Right lobe of liver (tissue), 6 donors: ENCODE data around the gene IRF4. TPM values are rescaled to one million over a fixed set of nuclear protein-coding genes. Genes with fewer than 3 reads are reported as not detected.

ENCODE experiments used
- ATAC-seq, 4 donors: fragments of 200-7000 bp; cut with Tn5 transposase; one replicate each; pipeline ENCODE4 v1.9.1; 2020; ENCODE audit warnings: mild to moderate bottlenecking in 4 of 4, moderate library complexity in 4 of 4
- DNase-seq, 3 donors: peaks; one replicate each; pipeline ENCODE4 v3.0.0-alpha.2; 2020
- H3K27ac ChIP-seq, 3 donors: fragments of 200-600 bp; one replicate each; pipeline ENCODE4 v1.8.0; 2022
- H3K27me3 ChIP-seq, 2 donors: fragments of 200-600 bp; one replicate each; pipeline ENCODE4 v1.8.0; 2022
- H3K36me3 ChIP-seq, 4 donors: fragments of 200-600 bp; sonication (generic) in 1 of 4; one replicate each; pipeline versions ENCODE4 v1.5.1 to v1.8.0; 2017 to 2022; ENCODE audit warnings: control low read depth in 1 of 4
- H3K4me1 ChIP-seq, 4 donors: fragments of 200-600 bp; sonication (generic) in 1 of 4; one replicate each; pipeline versions ENCODE4 v1.5.1 to v1.8.0; 2017 to 2022; ENCODE audit warnings: control low read depth in 1 of 4
- H3K4me3 ChIP-seq, 3 donors: fragments of 200-600 bp; one replicate each; pipeline ENCODE4 v1.8.0; 2022
- H3K9me3 ChIP-seq, 4 donors: fragments of 200-600 bp; sonication (generic) in 1 of 4; one replicate each; pipeline versions ENCODE4 v1.5.1 to v1.8.0; 2017 to 2022; ENCODE audit warnings: control low read depth in 1 of 4
- POLR2A ChIP-seq: fragments of 450-650 bp; IDR thresholded peaks from one replicate; pipeline ENCODE4 v1.6.1; 2017; ENCODE audit warnings: antibody characterized with exemption, mild to moderate bottlenecking
- WGBS: methylation state at CpG from one replicate; pipeline ENCODE4 v1.1.6; 2018; ENCODE audit warnings: low coverage, low lambda C conversion rate; ENCODE audit not compliant: insufficient coverage; ENCODE audit errors: missing lambda C conversion rate; 5-methylcytosine and 5-hydroxymethylcytosine counted together
- intact Hi-C, 2 donors: fragments of 100-400 bp; cut with DNase I; formaldehyde crosslinking; loops; one replicate each; pipeline versions ENCODE4 v1.11.2 to v1.14.1; 2022
- total RNA-seq, 6 experiments: library from RNA; depleted of rRNA in 2 of 6; stranded (reverse); fragments of >200 nt in 2 of 6; fragmentation: NEBNext Ultra II Directional in 3 of 6; extraction: Animal tissue kit (Norgen Biotek cat#: 25700) in 3 of 6; gene quantifications; one replicate each; pipeline versions ENCODE4 v1.1.0 to v1.2.4, GENCODE V29; 2016 to 2023
- TF ChIP-seq, protein P1 (sequence below), 4 donors: fragments of 200-600 bp in 3 of 4; fragments of 450-650 bp in 1 of 4; IDR thresholded peaks; one replicate each; pipeline versions ENCODE4 v1.5.1 to v1.8.0; 2016 to 2022; ENCODE audit warnings: antibody characterized with exemption in 4 of 4, mild to moderate bottlenecking in 2 of 4
- donor health status: DM: no; HTN: yes; CAD: no.
- donor health status: DM: no; HTN: no; CAD: no.
- donor health status: DM: no; HTN: no; CAD: no.
- donor health status: DM: no; HTN: yes; CAD: no.
- donor health status: DM: no; HTN: yes; CAD: no.

Gene IRF4
- total RNA-seq, 6 experiments from 2014 or later: 0.24 to 5.0 (median 1.6) TPM

DNA sequence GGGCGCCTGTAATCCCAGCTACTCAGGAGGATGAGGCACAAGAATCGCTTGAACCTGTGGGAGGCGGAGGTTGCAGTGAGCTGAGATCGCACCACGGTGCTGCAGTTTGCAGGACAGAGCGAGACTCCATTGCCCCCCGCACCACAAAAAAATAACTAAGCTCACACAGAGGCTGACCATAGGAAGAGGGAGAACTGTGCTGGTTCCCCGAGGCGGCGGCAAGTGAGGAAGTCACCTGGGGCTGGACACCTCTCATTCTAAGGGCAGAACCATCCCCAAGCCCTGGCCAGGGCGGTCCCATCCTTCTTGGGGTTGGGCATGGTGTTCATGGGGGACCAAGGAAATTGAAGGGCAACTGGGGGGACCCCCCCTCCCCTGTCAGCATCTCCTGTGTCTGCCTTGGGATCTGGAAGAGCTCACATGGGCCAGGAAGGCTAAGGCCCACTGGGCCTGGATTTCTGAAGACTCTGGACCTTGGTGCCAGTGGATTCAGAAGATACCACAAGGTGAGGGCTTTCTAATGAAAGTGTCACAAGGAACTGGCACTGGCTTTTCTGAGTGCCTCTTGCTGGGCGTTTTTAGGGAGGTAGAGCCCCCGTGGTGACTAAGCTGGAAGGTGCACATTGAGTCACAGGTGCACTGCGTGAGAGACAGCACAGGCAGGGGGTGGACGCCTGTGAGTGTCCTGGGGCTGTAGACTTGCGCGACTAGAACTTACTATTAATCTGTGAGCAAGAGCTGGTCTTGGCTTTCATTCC, 11.5 kb downstream of the IRF4 start:
- peak in 1 of 4 donors; percentile 20 for ATAC-seq
- Histone ChIP-seq H3K4me1 (no peaks in the 10 kb centered on the region), H3K36me3 (no peaks in the 10 kb centered on the region), H3K9me3 (no peaks in the 10 kb centered on the region), H3K4me3 (no peak overlapping the region), H3K27ac (no peak overlapping the region), H3K27me3 (no peaks in the 10 kb centered on the region)
- TF ChIP-seq, protein P1, sequence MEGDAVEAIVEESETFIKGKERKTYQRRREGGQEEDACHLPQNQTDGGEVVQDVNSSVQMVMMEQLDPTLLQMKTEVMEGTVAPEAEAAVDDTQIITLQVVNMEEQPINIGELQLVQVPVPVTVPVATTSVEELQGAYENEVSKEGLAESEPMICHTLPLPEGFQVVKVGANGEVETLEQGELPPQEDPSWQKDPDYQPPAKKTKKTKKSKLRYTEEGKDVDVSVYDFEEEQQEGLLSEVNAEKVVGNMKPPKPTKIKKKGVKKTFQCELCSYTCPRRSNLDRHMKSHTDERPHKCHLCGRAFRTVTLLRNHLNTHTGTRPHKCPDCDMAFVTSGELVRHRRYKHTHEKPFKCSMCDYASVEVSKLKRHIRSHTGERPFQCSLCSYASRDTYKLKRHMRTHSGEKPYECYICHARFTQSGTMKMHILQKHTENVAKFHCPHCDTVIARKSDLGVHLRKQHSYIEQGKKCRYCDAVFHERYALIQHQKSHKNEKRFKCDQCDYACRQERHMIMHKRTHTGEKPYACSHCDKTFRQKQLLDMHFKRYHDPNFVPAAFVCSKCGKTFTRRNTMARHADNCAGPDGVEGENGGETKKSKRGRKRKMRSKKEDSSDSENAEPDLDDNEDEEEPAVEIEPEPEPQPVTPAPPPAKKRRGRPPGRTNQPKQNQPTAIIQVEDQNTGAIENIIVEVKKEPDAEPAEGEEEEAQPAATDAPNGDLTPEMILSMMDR (IDR thresholded peaks at IDR 0.05): no peak
- TF ChIP-seq POLR2A: no peak
- WGBS: 80% methylated on average over 10 of the region's 17 CpGs
- intact Hi-C loops: no loop called here
- DNase-seq: no peak

DNA sequence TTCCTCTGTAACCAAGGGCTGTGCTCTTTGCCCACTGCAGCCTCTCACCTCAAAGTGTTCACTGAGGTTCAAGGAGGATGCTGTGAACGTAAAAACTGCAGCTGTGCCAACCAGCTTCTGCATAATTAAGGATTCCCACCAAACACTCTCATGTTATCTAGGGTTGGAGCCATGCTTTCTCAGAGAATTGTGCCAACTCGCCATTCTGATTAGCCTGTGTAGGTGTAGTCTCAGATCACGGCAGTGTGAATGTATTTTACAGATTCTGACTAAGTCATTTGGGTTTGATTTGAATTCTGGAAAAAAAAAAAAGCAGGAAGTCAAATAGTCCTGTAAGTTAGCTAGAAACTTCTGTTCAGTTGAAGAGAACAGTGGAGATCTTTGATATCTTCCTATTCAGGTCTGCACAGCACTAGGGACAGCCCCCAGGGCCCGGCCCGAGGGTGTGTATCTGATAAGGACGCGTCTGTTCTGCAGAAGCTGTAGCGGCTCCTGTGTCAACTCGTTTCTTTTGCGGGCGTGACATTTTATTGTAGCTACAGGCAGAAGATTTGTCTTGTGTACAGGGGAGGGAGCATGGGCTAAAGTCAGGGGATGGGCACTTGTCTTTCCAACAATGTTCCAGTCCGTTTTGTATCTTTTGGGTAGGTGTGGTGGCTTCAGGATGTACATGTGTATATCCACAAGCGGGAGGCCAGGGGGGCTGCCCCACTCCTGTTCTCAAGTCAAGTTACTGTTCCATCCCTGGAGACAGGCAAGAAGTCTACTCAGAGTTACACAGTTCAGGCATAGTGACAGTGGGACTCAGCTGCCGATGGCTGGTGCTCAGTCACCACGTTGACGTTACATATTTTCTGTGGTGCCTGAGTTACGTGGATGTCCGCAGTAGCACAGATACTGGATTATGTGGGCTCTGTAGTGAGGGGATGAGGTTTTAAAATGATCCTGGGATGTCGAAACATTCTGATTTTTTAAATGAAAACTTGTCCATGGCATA, 12.4 kb downstream of the IRF4 start:
- no peak for DNase-seq
- Histone ChIP-seq H3K27me3 (no peaks in the 10 kb centered on the region), H3K27ac (no peak overlapping the region), H3K4me3 (no peak overlapping the region), H3K9me3 (no peaks in the 10 kb centered on the region), H3K4me1 (no peaks in the 10 kb centered on the region), H3K36me3 (no peaks in the 10 kb centered on the region)
- no peak for ATAC-seq
- intact Hi-C loops: no loop called here
- 52% methylated on average over 16 of the region's 19 CpGs for WGBS
- no peak for TF ChIP-seq POLR2A
- TF ChIP-seq, protein P1 (IDR thresholded peaks at IDR 0.05): no peak

GRCh38 chr6:404685-405423, 13.3 kb downstream of the IRF4 start:
- intact Hi-C loops: no loop called here
- WGBS: 64% methylated on average over 14 of the region's 15 CpGs
- DNase-seq: no peak

DNA sequence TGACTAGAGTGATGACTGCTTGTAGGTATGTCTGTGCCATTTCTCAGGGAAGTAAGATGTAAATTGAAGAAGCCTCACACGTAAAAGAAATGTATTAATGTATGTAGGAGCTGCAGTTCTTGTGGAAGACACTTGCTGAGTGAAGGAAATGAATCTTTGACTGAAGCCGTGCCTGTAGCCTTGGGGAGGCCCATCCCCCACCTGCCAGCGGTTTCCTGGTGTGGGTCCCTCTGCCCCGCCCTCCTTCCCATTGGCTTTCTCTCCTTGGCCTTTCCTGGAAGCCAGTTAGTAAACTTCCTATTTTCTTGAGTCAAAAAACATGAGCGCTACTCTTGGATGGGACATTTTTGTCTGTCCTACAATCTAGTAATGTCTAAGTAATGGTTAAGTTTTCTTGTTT, 16.6 kb downstream of the IRF4 start:
- 42% methylated on average over 5 of the region's 5 CpGs for WGBS
- TF ChIP-seq POLR2A: no peak
- TF ChIP-seq, protein P1 (IDR thresholded peaks at IDR 0.05): no peak
- no peaks in the 10 kb centered on the region for H3K27me3 ChIP-seq
- no peaks in the 10 kb centered on the region for H3K4me1 ChIP-seq
- no peak overlapping the region for H3K4me3 ChIP-seq
- H3K9me3 ChIP-seq: no peaks in the 10 kb centered on the region
- intact Hi-C loops: no loop called here
- ATAC-seq: no peak
- H3K36me3 ChIP-seq: no peaks in the 10 kb centered on the region
- no peak for DNase-seq
- H3K27ac ChIP-seq: no peak overlapping the region

More at GRCh38 chr6:404685-405423, 13.3 kb downstream of the IRF4 start:
- no peak for ATAC-seq
- TF ChIP-seq, protein P1 (IDR thresholded peaks at IDR 0.05): no peak
- no peak for TF ChIP-seq POLR2A
- Histone ChIP-seq H3K27ac (no peak overlapping the region), H3K4me3 (no peak overlapping the region), H3K27me3 (no peaks in the 10 kb centered on the region), H3K36me3 (no peaks in the 10 kb centered on the region), H3K9me3 (no peaks in the 10 kb centered on the region), H3K4me1 (no peaks in the 10 kb centered on the region)
